Body of pancreas (tissue), 4 donors: ENCODE measurements around the gene SOCS2.

Source experiments
- POLR2A ChIP-seq, 3 donors: fragments of 450-650 bp; IDR thresholded peaks; one replicate each; pipeline ENCODE4 v1.6.1; 2016; ENCODE audit warnings: antibody characterized with exemption in 3 of 3, mild to moderate bottlenecking in 2 of 3
- TF ChIP-seq, protein P1 (sequence below), 7 experiments: fragments of 450-650 bp in 4 of 7; fragments of 200-600 bp in 3 of 7; sonication (generic) in 3 of 7; IDR thresholded peaks; one replicate each; pipeline ENCODE4 v1.5.1; 2016 to 2019; ENCODE audit warnings: antibody characterized with exemption in 7 of 7

GRCh38 chr12:93599192-93599591 is 26.7 kb downstream of the SOCS2 start:
- TF ChIP-seq, protein P1, sequence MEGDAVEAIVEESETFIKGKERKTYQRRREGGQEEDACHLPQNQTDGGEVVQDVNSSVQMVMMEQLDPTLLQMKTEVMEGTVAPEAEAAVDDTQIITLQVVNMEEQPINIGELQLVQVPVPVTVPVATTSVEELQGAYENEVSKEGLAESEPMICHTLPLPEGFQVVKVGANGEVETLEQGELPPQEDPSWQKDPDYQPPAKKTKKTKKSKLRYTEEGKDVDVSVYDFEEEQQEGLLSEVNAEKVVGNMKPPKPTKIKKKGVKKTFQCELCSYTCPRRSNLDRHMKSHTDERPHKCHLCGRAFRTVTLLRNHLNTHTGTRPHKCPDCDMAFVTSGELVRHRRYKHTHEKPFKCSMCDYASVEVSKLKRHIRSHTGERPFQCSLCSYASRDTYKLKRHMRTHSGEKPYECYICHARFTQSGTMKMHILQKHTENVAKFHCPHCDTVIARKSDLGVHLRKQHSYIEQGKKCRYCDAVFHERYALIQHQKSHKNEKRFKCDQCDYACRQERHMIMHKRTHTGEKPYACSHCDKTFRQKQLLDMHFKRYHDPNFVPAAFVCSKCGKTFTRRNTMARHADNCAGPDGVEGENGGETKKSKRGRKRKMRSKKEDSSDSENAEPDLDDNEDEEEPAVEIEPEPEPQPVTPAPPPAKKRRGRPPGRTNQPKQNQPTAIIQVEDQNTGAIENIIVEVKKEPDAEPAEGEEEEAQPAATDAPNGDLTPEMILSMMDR (IDR thresholded peaks at IDR 0.05) = no peak
- TF ChIP-seq POLR2A (IDR thresholded peaks at IDR 0.05) = no peak
